ENCODE measurements around the gene CTIF. TPM values are rescaled to one million over a fixed set of nuclear protein-coding genes. Genes with fewer than 3 reads are reported as not detected.
A peak's percentile ranks its signal among the peaks of the same experiment; 100 is the strongest.
"Not testable (repeated sequence)": the region's sequence is repeated elsewhere in the genome, so short reads cannot be mapped to it uniquely, and the experiment has no call there.

The CTIF gene
- total RNA-seq, 1 donor from 2014 or later, result 48.5 TPM

DNA sequence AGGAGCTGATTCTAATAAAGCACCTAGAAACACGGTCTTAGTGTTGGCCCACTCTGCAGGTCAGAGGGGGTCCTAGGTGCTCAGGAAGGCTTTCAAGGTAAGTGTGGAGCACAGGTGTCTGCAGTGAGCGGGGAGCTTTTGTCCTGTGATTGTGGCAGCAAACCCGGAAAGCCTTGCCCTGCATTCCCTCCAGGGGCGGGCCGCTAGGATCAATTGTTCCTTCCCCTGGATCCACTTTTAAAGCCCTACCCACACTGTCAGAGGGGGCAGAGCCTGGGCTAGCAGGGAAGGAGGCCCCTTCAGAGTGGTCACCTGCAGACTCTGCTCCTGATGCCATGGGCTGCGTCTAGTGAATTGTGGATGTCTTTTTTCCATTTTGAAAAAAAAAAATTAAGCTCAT, 176.0 kb downstream of the CTIF start:
- H3K9me3 Mint-ChIP-seq, result peaks cover 4% of the 10 kb centered on the region
- H3K27me3 Mint-ChIP-seq, result no peaks in the 10 kb centered on the region
- DNase-seq (ENCODE audit: extremely low spot score, unreplicated experiment), result no peak
- H3K36me3 Mint-ChIP-seq, result peaks cover 33% of the 10 kb centered on the region
- no peak overlapping the region for H3K27ac Mint-ChIP-seq
- TF ChIP-seq, protein P1, sequence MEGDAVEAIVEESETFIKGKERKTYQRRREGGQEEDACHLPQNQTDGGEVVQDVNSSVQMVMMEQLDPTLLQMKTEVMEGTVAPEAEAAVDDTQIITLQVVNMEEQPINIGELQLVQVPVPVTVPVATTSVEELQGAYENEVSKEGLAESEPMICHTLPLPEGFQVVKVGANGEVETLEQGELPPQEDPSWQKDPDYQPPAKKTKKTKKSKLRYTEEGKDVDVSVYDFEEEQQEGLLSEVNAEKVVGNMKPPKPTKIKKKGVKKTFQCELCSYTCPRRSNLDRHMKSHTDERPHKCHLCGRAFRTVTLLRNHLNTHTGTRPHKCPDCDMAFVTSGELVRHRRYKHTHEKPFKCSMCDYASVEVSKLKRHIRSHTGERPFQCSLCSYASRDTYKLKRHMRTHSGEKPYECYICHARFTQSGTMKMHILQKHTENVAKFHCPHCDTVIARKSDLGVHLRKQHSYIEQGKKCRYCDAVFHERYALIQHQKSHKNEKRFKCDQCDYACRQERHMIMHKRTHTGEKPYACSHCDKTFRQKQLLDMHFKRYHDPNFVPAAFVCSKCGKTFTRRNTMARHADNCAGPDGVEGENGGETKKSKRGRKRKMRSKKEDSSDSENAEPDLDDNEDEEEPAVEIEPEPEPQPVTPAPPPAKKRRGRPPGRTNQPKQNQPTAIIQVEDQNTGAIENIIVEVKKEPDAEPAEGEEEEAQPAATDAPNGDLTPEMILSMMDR (conservative IDR thresholded peaks at IDR 0.05), result no peak
- H3K4me1 Mint-ChIP-seq (ENCODE audit: unreplicated experiment), result peaks cover 18% of the 10 kb centered on the region
- no peak overlapping the region for H3K4me3 Mint-ChIP-seq

- TF ChIP-seq, protein P1 (conservative IDR thresholded peaks at IDR 0.05), result no peak
- no peak for DNase-seq (ENCODE audit: extremely low spot score, unreplicated experiment)
- Mint-ChIP-seq H3K4me1 (ENCODE audit: unreplicated experiment) (peaks cover 27% of the 10 kb centered on the region), H3K27me3 (no peaks in the 10 kb centered on the region), H3K36me3 (peaks cover 34% of the 10 kb centered on the region), H3K4me3 (no peak overlapping the region), H3K27ac (no peak overlapping the region), H3K9me3 (peaks cover 4% of the 10 kb centered on the region)
These were observed 177.0 kb downstream of the CTIF start for GRCh38 chr18:48715711-48716361.

DNA sequence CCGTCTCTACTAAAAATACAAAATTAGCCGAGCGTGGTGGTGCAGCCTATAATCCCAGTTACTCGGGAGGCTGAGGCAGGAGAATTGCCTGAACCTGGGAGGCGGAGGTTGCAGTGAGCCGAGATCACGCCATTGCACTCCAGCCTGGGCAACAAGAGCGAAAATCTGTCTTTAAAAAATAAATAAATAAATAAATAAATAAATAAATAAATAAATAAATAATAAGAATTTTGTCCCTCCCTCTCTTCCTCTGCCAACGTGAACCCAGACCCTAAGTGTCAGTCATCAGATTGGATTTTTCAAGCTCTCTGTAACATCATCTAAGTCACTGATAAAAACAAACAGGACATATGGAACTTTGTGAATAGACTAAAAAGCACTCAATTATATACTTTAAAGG, 178.4 kb downstream of the CTIF start:
- Mint-ChIP-seq H3K36me3 (peaks cover 35% of the 10 kb centered on the region), H3K4me1 (ENCODE audit: unreplicated experiment) (peaks cover 27% of the 10 kb centered on the region)
- H3K4me3 Mint-ChIP-seq; DNase-seq (ENCODE audit: extremely low spot score, unreplicated experiment); H3K27me3 Mint-ChIP-seq; H3K9me3 Mint-ChIP-seq; H3K27ac Mint-ChIP-seq: not testable (repeated sequence)

DNA sequence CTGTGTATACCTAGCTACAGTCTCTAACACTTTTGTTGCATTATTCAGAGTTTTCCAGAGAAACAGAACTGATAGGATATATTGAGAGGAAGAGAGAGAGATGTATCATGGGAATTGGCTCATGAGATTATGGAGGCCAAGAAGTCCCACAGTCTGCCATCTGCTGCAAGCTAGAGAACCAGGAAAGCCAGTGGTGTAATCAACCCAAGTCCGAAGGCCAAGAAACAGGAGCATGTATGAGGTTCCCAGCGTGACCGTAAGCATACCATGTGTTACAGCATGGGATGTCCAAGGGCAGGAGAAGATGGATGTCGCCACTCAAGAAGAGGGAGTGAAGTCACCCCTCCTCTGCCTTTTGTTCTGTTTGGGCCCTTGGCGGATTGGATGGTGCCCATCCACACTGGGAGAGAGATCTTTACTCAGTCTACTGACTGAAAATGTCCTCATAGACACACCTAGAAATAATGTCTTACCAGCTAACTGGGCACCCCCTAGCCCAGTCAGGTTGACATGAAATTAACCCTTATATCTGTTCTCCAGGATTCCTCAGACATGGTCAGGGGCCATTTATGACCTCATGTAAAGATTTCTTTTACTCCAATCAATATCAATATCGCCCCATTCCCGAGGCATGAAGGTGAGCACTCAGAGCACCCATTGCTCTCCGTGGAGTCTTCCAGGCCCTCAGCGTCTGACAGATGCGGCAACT, 179.6 kb downstream of the CTIF start:
- Mint-ChIP-seq H3K36me3 (peaks cover 32% of the 10 kb centered on the region), H3K9me3 (peaks cover 4% of the 10 kb centered on the region), H3K4me1 (ENCODE audit: unreplicated experiment) (peaks cover 25% of the 10 kb centered on the region), H3K4me3 (no peak overlapping the region), H3K27me3 (no peaks in the 10 kb centered on the region), H3K27ac (no peak overlapping the region)
- TF ChIP-seq, protein P1 (conservative IDR thresholded peaks at IDR 0.05), result no peak
- DNase-seq (ENCODE audit: extremely low spot score, unreplicated experiment), result no peak

GRCh38 chr18:48719388-48719787, 180.6 kb downstream of the CTIF start:
- Mint-ChIP-seq H3K4me3 (no peak overlapping the region), H3K36me3 (peaks cover 28% of the 10 kb centered on the region), H3K27me3 (no peaks in the 10 kb centered on the region), H3K9me3 (peaks cover 4% of the 10 kb centered on the region), H3K4me1 (ENCODE audit: unreplicated experiment) (peaks cover 25% of the 10 kb centered on the region), H3K27ac (no peak overlapping the region)
- TF ChIP-seq, protein P1 (conservative IDR thresholded peaks at IDR 0.05), result no peak
- DNase-seq (ENCODE audit: extremely low spot score, unreplicated experiment), result no peak

GRCh38 chr18:48719974-48720654, 181.3 kb downstream of the CTIF start:
- DNase-seq (ENCODE audit: extremely low spot score, unreplicated experiment), result no peak
- Mint-ChIP-seq H3K27me3 (no peaks in the 10 kb centered on the region), H3K36me3 (peaks cover 28% of the 10 kb centered on the region)

More at GRCh38 chr18:48719974-48720654, 181.3 kb downstream of the CTIF start:
- H3K9me3 Mint-ChIP-seq, result peaks cover 4% of the 10 kb centered on the region
- TF ChIP-seq, protein P1 (conservative IDR thresholded peaks at IDR 0.05), result no peak
- H3K4me1 Mint-ChIP-seq (ENCODE audit: unreplicated experiment), result peaks cover 25% of the 10 kb centered on the region
- H3K27ac Mint-ChIP-seq, result peak overlapping the region; percentile 1
- H3K4me3 Mint-ChIP-seq, result no peak overlapping the region
